GM20000 (cell line): ENCODE measurements around the gene TCIRG1.

ENCODE experiments used
- DNase-seq: peaks from one replicate; pipeline ENCODE4 v3.0.0; 2012; ENCODE audit warnings: low spot score
- CTCF ChIP-seq: IDR thresholded peaks from 2 replicates; pipeline ENCODE4 v1.5.1; 2012; ENCODE audit warnings: mild to moderate bottlenecking, control low read depth; ENCODE audit errors: extremely low read depth, missing control alignments

Gene TCIRG1

GRCh38 chr11:68018730-68019190 lies 20.1 kb upstream of the TCIRG1 start:
- no peak for TF ChIP-seq CTCF
- DNase-seq: no peak

- no peak for TF ChIP-seq CTCF
- no peak for DNase-seq
These were observed 19.3 kb upstream of the TCIRG1 start for GRCh38 chr11:68019486-68019885.

- no peak for TF ChIP-seq CTCF
- no peak for DNase-seq
These were observed 18.2 kb upstream of the TCIRG1 start for GRCh38 chr11:68020575-68020974.

- DNase-seq: no peak
- no peak for TF ChIP-seq CTCF
These were observed 17.5 kb upstream of the TCIRG1 start for GRCh38 chr11:68021167-68021787.

- DNase-seq: no peak
- TF ChIP-seq CTCF: no peak
These were observed 16.3 kb upstream of the TCIRG1 start for GRCh38 chr11:68022531-68022930.

GRCh38 chr11:68024508-68024907 lies 14.3 kb upstream of the TCIRG1 start:
- no peak for DNase-seq
- TF ChIP-seq CTCF: no peak

GRCh38 chr11:68025047-68025446 lies 13.8 kb upstream of the TCIRG1 start:
- DNase-seq: no peak
- TF ChIP-seq CTCF: no peak
